H9 (cell line): Measurements from ENCODE around the gene NDUFB10. TPM values are rescaled to one million over a fixed set of nuclear protein-coding genes. Genes with fewer than 3 reads are reported as not detected.

Experiments
- DNase-seq: peaks from one replicate; pipeline ENCODE4 v3.0.0-alpha.2; 2017
- H2AFZ ChIP-seq: one replicate; pipeline ENCODE4 v1.6.1; 2013; ENCODE audit warnings: mild to moderate bottlenecking, low read length, control low read depth, moderate library complexity
- H2AK5ac ChIP-seq: 2 replicates; pipeline ENCODE4 v1.6.1; 2013; ENCODE audit warnings: low read length, control low read depth, mixed read lengths; ENCODE audit not compliant: insufficient read length
- H2BK120ac ChIP-seq: one replicate; pipeline ENCODE4 v1.6.1; 2013; ENCODE audit warnings: low read depth, mild to moderate bottlenecking, low read length, control low read depth, inconsistent platforms; ENCODE audit not compliant: poor library complexity, severe bottlenecking
- H2BK12ac ChIP-seq: 2 replicates; pipeline ENCODE4 v1.6.1; 2013; ENCODE audit warnings: low read length, control low read depth, mixed read lengths, low read depth; ENCODE audit not compliant: insufficient read length
- H2BK15ac ChIP-seq: 2 replicates; pipeline ENCODE4 v1.6.1; 2013; ENCODE audit warnings: low read depth, low read length, control low read depth
- H2BK20ac ChIP-seq: one replicate; pipeline ENCODE4 v1.6.1; 2013; ENCODE audit warnings: low read depth, mild to moderate bottlenecking, low read length, control low read depth, inconsistent platforms; ENCODE audit not compliant: poor library complexity, severe bottlenecking
- H2BK5ac ChIP-seq: 2 replicates; pipeline ENCODE4 v1.6.1; 2013; ENCODE audit warnings: low read length, control low read depth, mixed read lengths; ENCODE audit not compliant: insufficient read length
- H3K14ac ChIP-seq: 2 replicates; pipeline ENCODE4 v1.6.1; 2013; ENCODE audit warnings: low read length, control low read depth; ENCODE audit not compliant: insufficient read depth
- H3K18ac ChIP-seq: 2 replicates; pipeline ENCODE4 v1.6.1; 2013; ENCODE audit warnings: low read depth, mild to moderate bottlenecking, mixed read lengths, low read length, control low read depth; ENCODE audit not compliant: insufficient read length
- H3K23ac ChIP-seq: 2 replicates; pipeline ENCODE4 v1.6.1; 2013; ENCODE audit warnings: low read length, control low read depth, mixed read lengths, low read depth; ENCODE audit not compliant: insufficient read length
- H3K23me2 ChIP-seq: 2 replicates; pipeline ENCODE4 v1.6.1; 2013; ENCODE audit warnings: low read depth, mild to moderate bottlenecking, mixed read lengths, low read length, control low read depth; ENCODE audit not compliant: insufficient read length, poor library complexity, severe bottlenecking
- H3K27ac ChIP-seq: 2 replicates; pipeline ENCODE4 v1.5.1; 2013; ENCODE audit warnings: low read length, control low read depth, mixed read lengths, low read depth; ENCODE audit not compliant: insufficient read length
- H3K27me3 ChIP-seq: 2 replicates; pipeline ENCODE4 v1.6.1; 2013; ENCODE audit warnings: low read length, control low read depth, inconsistent platforms; ENCODE audit not compliant: insufficient read depth
- H3K4ac ChIP-seq: 2 replicates; pipeline ENCODE4 v1.6.1; 2013; ENCODE audit warnings: low read depth, mild to moderate bottlenecking, control low read depth, inconsistent platforms, low read length, moderate library complexity
- H3K4me1 ChIP-seq: 2 replicates; pipeline ENCODE4 v1.6.1; 2013; ENCODE audit warnings: low read length, control low read depth, inconsistent platforms; ENCODE audit not compliant: insufficient read depth
- H3K4me2 ChIP-seq: 2 replicates; pipeline ENCODE4 v1.6.1; 2013; ENCODE audit warnings: low read length, control low read depth, mixed read lengths; ENCODE audit not compliant: insufficient read length, insufficient read depth
- H3K56ac ChIP-seq: 2 replicates; pipeline ENCODE4 v1.6.1; 2013; ENCODE audit warnings: low read depth, mild to moderate bottlenecking, mixed read lengths, low read length, control low read depth; ENCODE audit not compliant: insufficient read length
- H3K79me1 ChIP-seq: 2 replicates; pipeline ENCODE4 v1.6.1; 2013; ENCODE audit warnings: low read depth, mild to moderate bottlenecking, moderate library complexity, low read length, control low read depth, inconsistent platforms; ENCODE audit not compliant: insufficient read depth, poor library complexity, severe bottlenecking
- H3K79me2 ChIP-seq: 2 replicates; pipeline ENCODE4 v1.6.1; 2013; ENCODE audit warnings: low read length, control low read depth, inconsistent platforms; ENCODE audit not compliant: insufficient read depth
- H3K9ac ChIP-seq: 2 replicates; pipeline ENCODE4 v1.6.1; 2013; ENCODE audit warnings: low read length, control low read depth, mixed read lengths; ENCODE audit not compliant: insufficient read length; ENCODE audit errors: extremely low read depth
- H3K9me3 ChIP-seq: one replicate; pipeline ENCODE4 v1.6.1; 2013; ENCODE audit warnings: low read depth, low read length, inconsistent platforms; ENCODE audit not compliant: control insufficient read depth
- H3T11ph ChIP-seq: one replicate; pipeline ENCODE4 v1.6.1; 2013; ENCODE audit warnings: mild to moderate bottlenecking, low read length, control low read depth, inconsistent platforms
- H4K20me1 ChIP-seq: one replicate; pipeline ENCODE4 v1.6.1; 2013; ENCODE audit not compliant: control insufficient read depth, insufficient read length, insufficient read depth
- H4K5ac ChIP-seq: 2 replicates; pipeline ENCODE4 v1.6.1; 2013; ENCODE audit warnings: low read depth, mild to moderate bottlenecking, mixed read lengths, low read length, control low read depth; ENCODE audit not compliant: insufficient read length
- H4K8ac ChIP-seq: replicated peaks from 2 replicates; pipeline ENCODE4 v1.6.1; 2013; ENCODE audit warnings: low read length, control low read depth, mixed read lengths, low read depth; ENCODE audit not compliant: insufficient read length
- H4K91ac ChIP-seq: 2 replicates; pipeline ENCODE4 v1.6.1; 2013; ENCODE audit warnings: low read depth, mild to moderate bottlenecking, moderate library complexity, mixed read lengths, low read length, control low read depth; ENCODE audit not compliant: insufficient read length
- H3K27ac Mint-ChIP-seq, 3 experiments: 2 replicates in 2 of 3; 3 replicates in 1 of 3; pipeline ENCODE4 v1.8.0; 2020 to 2021; ENCODE audit warnings: mixed read lengths in 3 of 3, mild to moderate bottlenecking in 1 of 3, moderate library complexity in 1 of 3
- H3K27me3 Mint-ChIP-seq: 2 replicates; pipeline ENCODE4 v1.8.0; 2021; ENCODE audit warnings: low read depth, mild to moderate bottlenecking, moderate library complexity, mixed read lengths
- H3K36me3 Mint-ChIP-seq, 3 experiments: 2 replicates in 2 of 3; 3 replicates in 1 of 3; pipeline ENCODE4 v1.8.0; 2020 to 2021; ENCODE audit warnings: low read depth in 3 of 3, mixed read lengths in 3 of 3; ENCODE audit not compliant: insufficient read depth in 1 of 3
- H3K4me1 Mint-ChIP-seq, 2 experiments: 2 replicates each; pipeline ENCODE4 v1.8.0; 2020; ENCODE audit warnings: mixed read lengths in 2 of 2
- H3K4me3 Mint-ChIP-seq, 2 experiments: 2 replicates in 1 of 2; 3 replicates in 1 of 2; pipeline ENCODE4 v1.8.0; 2020 to 2021; ENCODE audit warnings: mild to moderate bottlenecking in 2 of 2, mixed read lengths in 2 of 2, moderate library complexity in 1 of 2
- H3K9me3 Mint-ChIP-seq, 2 experiments: 2 replicates in 1 of 2; 3 replicates in 1 of 2; pipeline ENCODE4 v1.8.0; 2020; ENCODE audit warnings: mild to moderate bottlenecking in 2 of 2, mixed read lengths in 2 of 2, moderate library complexity in 1 of 2
- CTCF ChIP-seq: fragments of 200-600 bp; sonication (generic); conservative IDR thresholded peaks from 3 replicates; pipeline ENCODE4 v1.8.0; 2021; ENCODE audit warnings: antibody characterized with exemption, mild to moderate bottlenecking
- WGBS: extraction: QIAGEN DNeasy Blood & Tissue Kit; methylation state at CpG from one replicate; pipeline ENCODE4 v1.1.7; 2013; ENCODE audit warnings: missing lambda C conversion rate, low lambda C conversion rate, mixed read lengths; ENCODE audit not compliant: insufficient read length; ENCODE audit errors: extremely low coverage; 5-methylcytosine and 5-hydroxymethylcytosine counted together
- total RNA-seq: library from RNA; stranded (reverse); gene quantifications from 2 replicates; pipeline ENCODE4 v1.2.1, GENCODE V29; 2021

NDUFB10 gene
- total RNA-seq, 1 experiment from 2014 or later = 191 TPM

- H3K9me3 ChIP-seq = no peaks in the 10 kb centered on the region
- no peak overlapping the region for H2BK20ac ChIP-seq
- H4K20me1 ChIP-seq = no peaks in the 10 kb centered on the region
- no peak overlapping the region for H2BK12ac ChIP-seq
- peaks cover 4% of the 10 kb centered on the region; the same call in 1 of the 2 replicates for H3K4me1 ChIP-seq
- no peak overlapping the region for H3K56ac ChIP-seq
- Mint-ChIP-seq H3K27me3 (no peaks in the 10 kb centered on the region; the same call in 1 of the 2 replicates), H3K27ac (no peak overlapping the region), H3K9me3 (no peaks in the 10 kb centered on the region), H3K4me1 (peaks cover 15 to 23% of the 10 kb centered on the region in 2 experiments), H3K4me3 (peak overlapping the region; percentile 88 to 93), H3K36me3 (peaks cover 10 to 22% (median 17%) of the 10 kb centered on the region in 3 experiments; a peak in 6 of 7 replicates)
- H2BK15ac ChIP-seq = no peak overlapping the region
- no peak overlapping the region for H3K14ac ChIP-seq
- no peak overlapping the region for H3T11ph ChIP-seq
- H2AFZ ChIP-seq = no peak overlapping the region
- H3K4ac ChIP-seq = no peak overlapping the region
- no peak overlapping the region for H4K8ac ChIP-seq
- WGBS = no CpG with 5 or more reads among the region's 17 CpGs
- DNase-seq = peak; percentile 29
- peak overlapping the region; percentile 55 for H3K4me2 ChIP-seq
- H2AK5ac ChIP-seq = no peak overlapping the region
- no peak overlapping the region for H4K91ac ChIP-seq
- H2BK120ac ChIP-seq = no peak overlapping the region
- H3K79me1 ChIP-seq = no peaks in the 10 kb centered on the region
- no peak for TF ChIP-seq CTCF
- H3K79me2 ChIP-seq = no peaks in the 10 kb centered on the region
- H3K23ac ChIP-seq = no peak overlapping the region
- peaks cover 7% of the 10 kb centered on the region for H3K23me2 ChIP-seq
- no peak overlapping the region for H4K5ac ChIP-seq
- H3K27ac ChIP-seq = no peak overlapping the region
- H3K18ac ChIP-seq = no peak overlapping the region
- H2BK5ac ChIP-seq = no peak overlapping the region
- no peak overlapping the region for H3K9ac ChIP-seq
- no peaks in the 10 kb centered on the region for H3K27me3 ChIP-seq
Observed at GRCh38 chr16:1942047-1942809, 17.1 kb upstream of the NDUFB10 start.
